ENCODE results near the gene PPP1R1C.

DNA sequence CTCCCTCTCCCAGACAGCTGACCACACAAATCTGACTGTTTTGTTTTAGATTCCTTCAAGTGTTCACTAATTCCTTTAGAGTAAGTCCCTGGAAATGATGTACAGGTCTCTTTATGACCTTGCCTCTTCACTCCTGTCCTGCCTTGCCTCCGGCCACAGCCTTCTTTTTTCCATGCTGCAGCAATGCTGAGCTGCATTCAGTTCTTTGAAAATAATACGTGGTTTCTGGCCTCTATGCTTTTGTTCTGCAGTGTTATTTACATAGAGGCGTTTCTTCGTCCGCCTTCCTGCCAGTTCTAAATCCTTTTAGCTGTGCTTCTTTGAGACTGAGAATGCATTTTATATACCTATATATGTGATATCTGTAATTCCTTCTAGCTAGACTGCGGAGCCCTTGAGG, 87.2 kb downstream of the PPP1R1C start:
- no peak for TF ChIP-seq POLR2AphosphoS5 (IDR thresholded peaks at IDR 0.05; ENCODE audit: low read depth, low read length)
- TF ChIP-seq, protein P1, sequence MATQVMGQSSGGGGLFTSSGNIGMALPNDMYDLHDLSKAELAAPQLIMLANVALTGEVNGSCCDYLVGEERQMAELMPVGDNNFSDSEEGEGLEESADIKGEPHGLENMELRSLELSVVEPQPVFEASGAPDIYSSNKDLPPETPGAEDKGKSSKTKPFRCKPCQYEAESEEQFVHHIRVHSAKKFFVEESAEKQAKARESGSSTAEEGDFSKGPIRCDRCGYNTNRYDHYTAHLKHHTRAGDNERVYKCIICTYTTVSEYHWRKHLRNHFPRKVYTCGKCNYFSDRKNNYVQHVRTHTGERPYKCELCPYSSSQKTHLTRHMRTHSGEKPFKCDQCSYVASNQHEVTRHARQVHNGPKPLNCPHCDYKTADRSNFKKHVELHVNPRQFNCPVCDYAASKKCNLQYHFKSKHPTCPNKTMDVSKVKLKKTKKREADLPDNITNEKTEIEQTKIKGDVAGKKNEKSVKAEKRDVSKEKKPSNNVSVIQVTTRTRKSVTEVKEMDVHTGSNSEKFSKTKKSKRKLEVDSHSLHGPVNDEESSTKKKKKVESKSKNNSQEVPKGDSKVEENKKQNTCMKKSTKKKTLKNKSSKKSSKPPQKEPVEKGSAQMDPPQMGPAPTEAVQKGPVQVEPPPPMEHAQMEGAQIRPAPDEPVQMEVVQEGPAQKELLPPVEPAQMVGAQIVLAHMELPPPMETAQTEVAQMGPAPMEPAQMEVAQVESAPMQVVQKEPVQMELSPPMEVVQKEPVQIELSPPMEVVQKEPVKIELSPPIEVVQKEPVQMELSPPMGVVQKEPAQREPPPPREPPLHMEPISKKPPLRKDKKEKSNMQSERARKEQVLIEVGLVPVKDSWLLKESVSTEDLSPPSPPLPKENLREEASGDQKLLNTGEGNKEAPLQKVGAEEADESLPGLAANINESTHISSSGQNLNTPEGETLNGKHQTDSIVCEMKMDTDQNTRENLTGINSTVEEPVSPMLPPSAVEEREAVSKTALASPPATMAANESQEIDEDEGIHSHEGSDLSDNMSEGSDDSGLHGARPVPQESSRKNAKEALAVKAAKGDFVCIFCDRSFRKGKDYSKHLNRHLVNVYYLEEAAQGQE (IDR thresholded peaks at IDR 0.05; ENCODE audit: insufficient read depth in 1 of 2, low read depth in 2 of 2, low read length in 2 of 2), result no peak
- no peak for TF ChIP-seq TAF1 (IDR thresholded peaks at IDR 0.05; ENCODE audit: borderline replicate concordance, insufficient read depth, low read length)
- TF ChIP-seq FOXP2 (optimal IDR thresholded peaks at IDR 0.05; ENCODE audit: borderline replicate concordance, extremely low read depth, extremely low read length, insufficient read depth), result no peak

All from PFSK-1 (cell line).